Smooth muscle cell (in vitro differentiated cells): ENCODE measurements around the gene COMMD10. TPM values are rescaled to one million over a fixed set of nuclear protein-coding genes. Genes with fewer than 3 reads are reported as not detected.

Experiments
- DNase-seq: peaks from one replicate; lab custom pipeline; 2025; ENCODE audit not compliant: unreplicated experiment; lab: John Stamatoyannopoulos, UW
- H2AFZ ChIP-seq: fragments of 200-600 bp; sonication (generic); 2 replicates; pipeline ENCODE4 v1.6.0; 2016; ENCODE audit warnings: antibody characterized with exemption, low read depth, mild to moderate bottlenecking
- H3F3A ChIP-seq: fragments of 200-600 bp; sonication (generic); 2 replicates; pipeline ENCODE4 v1.6.0; 2017; ENCODE audit warnings: antibody characterized with exemption, low read depth
- H3K27ac ChIP-seq: fragments of 200-600 bp; sonication (generic); 2 replicates; pipeline ENCODE4 v1.5.1; 2016; ENCODE audit warnings: low read depth, mild to moderate bottlenecking
- H3K27me3 ChIP-seq: fragments of 200-600 bp; sonication (generic); 2 replicates; pipeline ENCODE4 v1.6.1; 2016; ENCODE audit warnings: low read depth, mild to moderate bottlenecking
- H3K36me3 ChIP-seq: fragments of 200-600 bp; sonication (generic); 2 replicates; pipeline ENCODE4 v1.5.1; 2016; ENCODE audit warnings: low read depth
- H3K4me1 ChIP-seq: fragments of 200-600 bp; sonication (generic); 2 replicates; pipeline ENCODE4 v1.5.1; 2016; ENCODE audit warnings: low read depth
- H3K4me2 ChIP-seq: fragments of 200-600 bp; sonication (generic); 2 replicates; pipeline ENCODE4 v1.6.0; 2016; ENCODE audit warnings: mild to moderate bottlenecking
- H3K4me3 ChIP-seq: fragments of 200-600 bp; sonication (generic); 2 replicates; pipeline ENCODE4 v1.5.1; 2016; ENCODE audit warnings: mild to moderate bottlenecking
- H3K79me2 ChIP-seq: fragments of 200-600 bp; sonication (generic); 2 replicates; pipeline ENCODE4 v1.6.0; 2016; ENCODE audit warnings: low read depth, mild to moderate bottlenecking
- H3K9ac ChIP-seq: fragments of 200-600 bp; sonication (generic); 2 replicates; pipeline ENCODE4 v1.6.0; 2016; ENCODE audit warnings: low read depth
- H3K9me3 ChIP-seq: fragments of 200-600 bp; sonication (generic); replicated peaks from 2 replicates; pipeline ENCODE4 v1.5.1; 2016; ENCODE audit warnings: low read depth
- H4K20me1 ChIP-seq: fragments of 200-600 bp; sonication (generic); 2 replicates; pipeline ENCODE4 v1.6.0; 2016; ENCODE audit warnings: low read depth
- CTCF ChIP-seq: fragments of 200-600 bp; sonication (generic); IDR thresholded peaks from 2 replicates; pipeline ENCODE4 v1.5.1; 2017; ENCODE audit warnings: borderline replicate concordance, mild to moderate bottlenecking, antibody characterized with exemption; ENCODE audit not compliant: insufficient read depth, poor library complexity, severe bottlenecking
- WGBS: methylation state at CpG from one replicate; pipeline ENCODE4 v1.1.7; 2016; ENCODE audit warnings: low lambda C conversion rate; 5-methylcytosine and 5-hydroxymethylcytosine counted together
- polyA plus RNA-seq: library from polyadenylated mRNA; unstranded; fragments of >200 nt; fragmentation: Nextera tagmentation; extraction: Ambion mirVana; gene quantifications from 2 replicates; pipeline ENCODE4 v1.2.1, GENCODE V29; 2016
- total RNA-seq: library from RNA; depleted of rRNA; stranded (reverse); fragments of >200 nt; gene quantifications from 2 replicates; pipeline ENCODE4 v1.2.3, GENCODE V29; 2014

COMMD10 gene
- total and polyA plus RNA-seq, 2 experiments from 2014 or later: 28.4 to 40.4 TPM

- Histone ChIP-seq H3K4me1 (no peaks in the 10 kb centered on the region), H3K79me2 (no peaks in the 10 kb centered on the region), H3K27me3 (no peaks in the 10 kb centered on the region), H4K20me1 (no peaks in the 10 kb centered on the region), H3K27ac (no peak overlapping the region), H3K9me3 (peaks cover 7% of the 10 kb centered on the region), H3K4me2 (no peak overlapping the region), H3F3A (no peaks in the 10 kb centered on the region), H3K9ac (no peak overlapping the region), H3K4me3 (no peak overlapping the region), H2AFZ (no peak overlapping the region), H3K36me3 (no peaks in the 10 kb centered on the region)
- DNase-seq: no peak
- 94% methylated on average over 3 of the region's 3 CpGs for WGBS
- TF ChIP-seq CTCF: no peak
Measured at GRCh38 chr5:116248432-116248831, 163.6 kb downstream of the COMMD10 start.

GRCh38 chr5:116249648-116250047, 164.8 kb downstream of the COMMD10 start:
- Histone ChIP-seq H3K27me3 (no peaks in the 10 kb centered on the region), H3K4me3 (no peak overlapping the region), H3K4me2 (no peak overlapping the region), H3K4me1 (no peaks in the 10 kb centered on the region), H3K36me3 (no peaks in the 10 kb centered on the region), H3K79me2 (no peaks in the 10 kb centered on the region), H2AFZ (no peak overlapping the region), H3K9me3 (peaks cover 7% of the 10 kb centered on the region), H4K20me1 (no peaks in the 10 kb centered on the region), H3F3A (no peaks in the 10 kb centered on the region), H3K9ac (no peak overlapping the region), H3K27ac (no peak overlapping the region)
- TF ChIP-seq CTCF: no peak
- no peak for DNase-seq

GRCh38 chr5:116256717-116257116, 171.9 kb downstream of the COMMD10 start:
- WGBS: 56% methylated on average over 1 of the region's 1 CpG
- H2AFZ ChIP-seq: no peak overlapping the region
- H3K4me2 ChIP-seq: no peak overlapping the region
- no peaks in the 10 kb centered on the region for H4K20me1 ChIP-seq
- H3K4me3 ChIP-seq: no peak overlapping the region
- no peaks in the 10 kb centered on the region for H3K79me2 ChIP-seq
- H3K27me3 ChIP-seq: no peaks in the 10 kb centered on the region
- H3K27ac ChIP-seq: no peak overlapping the region
- H3F3A ChIP-seq: no peaks in the 10 kb centered on the region
- H3K4me1 ChIP-seq: no peaks in the 10 kb centered on the region
- TF ChIP-seq CTCF: no peak
- H3K9me3 ChIP-seq: no peaks in the 10 kb centered on the region
- no peak for DNase-seq
- no peak overlapping the region for H3K9ac ChIP-seq
- H3K36me3 ChIP-seq: no peaks in the 10 kb centered on the region

- Histone ChIP-seq H3K4me3 (no peak overlapping the region), H3K9me3 (no peaks in the 10 kb centered on the region), H3K36me3 (no peaks in the 10 kb centered on the region), H3K9ac (no peak overlapping the region), H3K79me2 (no peaks in the 10 kb centered on the region), H3K4me2 (no peak overlapping the region), H3F3A (no peaks in the 10 kb centered on the region), H4K20me1 (no peaks in the 10 kb centered on the region), H3K4me1 (no peaks in the 10 kb centered on the region), H3K27me3 (no peaks in the 10 kb centered on the region), H2AFZ (no peak overlapping the region), H3K27ac (no peak overlapping the region)
- TF ChIP-seq CTCF: no peak
- DNase-seq: no peak
- 92% methylated on average over 3 of the region's 3 CpGs for WGBS
Measured at GRCh38 chr5:116265471-116265870, 180.6 kb downstream of the COMMD10 start.
